ENCODE measurements around the gene UNC93A. TPM values are rescaled to one million over a fixed set of nuclear protein-coding genes. Genes with fewer than 3 reads are reported as not detected.
"Not testable (repeated sequence)": the region's sequence is repeated elsewhere in the genome, so short reads cannot be mapped to it uniquely, and the experiment has no call there.

The UNC93A gene
- polyA plus RNA-seq = 1 to 10 TPM; 3.6 to 4.7 TPM

GRCh38 chr6:167290786-167291622, at the start of gene UNC93A:
Gene UNC93A, plus strand, starts transcription at chr6:167291315. Its CDS starts 175 bp downstream, at chr6:167291490.
- Histone ChIP-seq H3K36me3 (ENCODE audit: control insufficient read depth in 2 of 2, insufficient read depth in 2 of 2, low read length in 1 of 2) (no peaks in the 10 kb centered on the region), H3K9me3 (ENCODE audit: control insufficient read depth in 2 of 2, insufficient read depth in 1 of 2, low read depth in 1 of 2, low read length in 1 of 2) (no peaks in the 10 kb centered on the region), H3K27me3 (ENCODE audit: control insufficient read depth in 1 of 2, insufficient read depth in 2 of 2, low read length in 2 of 2) (no peaks in the 10 kb centered on the region), H3K4me3 (ENCODE audit: low read depth in 1 of 2, low read length in 2 of 2) (no peak within 1 kb of the TSS), H3K4me1 (ENCODE audit: control insufficient read depth in 2 of 2, insufficient read depth in 2 of 2, low read length in 1 of 2) (no peaks in the 10 kb centered on the region), H3K27ac (ENCODE audit: low read depth in 2 of 2, low read length in 1 of 2) (no peak within 1 kb of the TSS)
- WGBS, 2 donors = 60 to 66% methylated on average over 7 of the region's 7 CpGs

GRCh38 chr6:167241321-167242134, 49.6 kb upstream of the UNC93A start:
- 27 to 36% methylated on average over 27 to 29 of the region's 30 CpGs for WGBS, 2 donors
- not testable (repeated sequence) for H3K4me3 ChIP-seq (ENCODE audit: low read depth in 1 of 2, low read length in 2 of 2); H3K36me3 ChIP-seq (ENCODE audit: control insufficient read depth in 2 of 2, insufficient read depth in 2 of 2, low read length in 1 of 2); H3K27me3 ChIP-seq (ENCODE audit: control insufficient read depth in 1 of 2, insufficient read depth in 2 of 2, low read length in 2 of 2); H3K27ac ChIP-seq (ENCODE audit: low read depth in 2 of 2, low read length in 1 of 2); H3K9me3 ChIP-seq (ENCODE audit: control insufficient read depth in 2 of 2, insufficient read depth in 1 of 2, low read depth in 1 of 2, low read length in 1 of 2); H3K4me1 ChIP-seq (ENCODE audit: control insufficient read depth in 2 of 2, insufficient read depth in 2 of 2, low read length in 1 of 2)

- H3K36me3 ChIP-seq (ENCODE audit: control insufficient read depth in 2 of 2, insufficient read depth in 2 of 2, low read length in 1 of 2); H3K9me3 ChIP-seq (ENCODE audit: control insufficient read depth in 2 of 2, insufficient read depth in 1 of 2, low read depth in 1 of 2, low read length in 1 of 2); H3K27ac ChIP-seq (ENCODE audit: low read depth in 2 of 2, low read length in 1 of 2); H3K27me3 ChIP-seq (ENCODE audit: control insufficient read depth in 1 of 2, insufficient read depth in 2 of 2, low read length in 2 of 2); H3K4me1 ChIP-seq (ENCODE audit: control insufficient read depth in 2 of 2, insufficient read depth in 2 of 2, low read length in 1 of 2); H3K4me3 ChIP-seq (ENCODE audit: low read depth in 1 of 2, low read length in 2 of 2): not testable (repeated sequence)
- 81 to 93% methylated on average over 2 of the region's 7 CpGs for WGBS, 2 donors
These were observed 49.0 kb upstream of the UNC93A start for GRCh38 chr6:167242135-167242506.

- not testable (repeated sequence) for H3K27ac ChIP-seq (ENCODE audit: low read depth in 2 of 2, low read length in 1 of 2); H3K9me3 ChIP-seq (ENCODE audit: control insufficient read depth in 2 of 2, insufficient read depth in 1 of 2, low read depth in 1 of 2, low read length in 1 of 2); H3K36me3 ChIP-seq (ENCODE audit: control insufficient read depth in 2 of 2, insufficient read depth in 2 of 2, low read length in 1 of 2); H3K4me1 ChIP-seq (ENCODE audit: control insufficient read depth in 2 of 2, insufficient read depth in 2 of 2, low read length in 1 of 2); H3K4me3 ChIP-seq (ENCODE audit: low read depth in 1 of 2, low read length in 2 of 2); H3K27me3 ChIP-seq (ENCODE audit: control insufficient read depth in 1 of 2, insufficient read depth in 2 of 2, low read length in 2 of 2)
- WGBS, 2 donors = 85 to 91% methylated on average over 6 of the region's 6 CpGs
These were observed 48.5 kb upstream of the UNC93A start for GRCh38 chr6:167242511-167243051.

DNA sequence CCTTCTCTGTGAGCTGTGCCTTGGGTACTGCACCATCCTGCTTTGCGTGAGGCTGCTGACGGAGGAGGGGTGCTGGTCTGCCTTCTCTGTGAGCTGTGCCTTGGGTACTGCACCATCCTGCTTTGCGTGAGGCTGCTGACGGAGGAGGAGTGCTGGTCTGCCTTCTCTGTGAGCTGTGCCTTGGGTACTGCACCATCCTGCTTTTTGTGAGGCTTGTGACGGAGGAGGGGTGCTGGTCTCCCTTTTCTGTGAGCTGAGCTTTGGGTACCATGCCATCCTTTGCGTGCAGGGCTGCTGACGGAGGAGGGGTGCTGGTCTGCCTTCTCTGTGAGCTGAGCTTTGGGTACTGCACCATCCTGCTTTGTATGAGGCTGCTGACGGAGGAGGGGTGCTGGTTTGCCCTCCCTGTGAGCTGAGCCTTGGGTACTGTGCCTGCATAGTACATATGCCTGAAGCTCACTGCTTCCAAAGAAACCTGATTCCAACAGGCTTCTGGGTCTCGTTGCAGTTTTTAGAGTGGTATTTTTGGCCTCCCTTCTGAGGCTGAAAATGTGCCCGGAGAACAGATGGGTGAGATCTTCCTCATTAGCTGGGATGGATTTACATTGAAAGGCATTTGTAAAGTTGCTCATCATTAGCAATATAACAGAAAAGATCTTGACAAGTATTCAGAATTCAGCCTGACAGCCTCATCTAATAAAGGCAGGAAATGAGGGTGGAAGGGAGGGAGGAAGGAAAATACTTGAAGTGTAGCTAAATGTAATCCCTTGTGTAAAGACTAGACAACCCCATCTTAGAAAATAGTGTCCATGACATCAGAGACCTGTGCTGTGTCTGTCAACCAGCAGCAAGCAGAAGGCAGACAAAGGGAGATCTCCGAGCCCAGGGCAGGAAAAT, 46.8 kb upstream of the UNC93A start:
- 72% methylated on average over 10 to 11 of the region's 11 CpGs for WGBS, 2 donors

DNA sequence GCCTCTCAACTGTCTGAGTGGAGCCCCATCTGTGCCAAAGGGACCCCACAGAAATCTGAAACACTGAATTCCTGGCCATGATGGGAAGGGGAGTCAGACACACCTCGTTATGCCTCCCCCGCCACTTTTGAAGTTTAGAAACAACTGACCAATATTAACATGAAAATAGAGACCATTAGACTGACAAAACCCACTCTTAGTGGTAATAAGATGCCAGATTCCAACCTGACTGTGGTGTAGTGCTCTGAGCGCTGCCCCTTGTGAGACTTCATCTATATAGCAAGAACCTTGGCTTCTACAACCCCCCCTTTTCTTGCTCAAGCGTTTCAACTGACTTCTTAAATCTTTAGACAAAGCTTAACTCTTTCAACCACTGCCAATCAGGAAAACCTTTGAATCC, 46.1 kb upstream of the UNC93A start:
- no peak overlapping the region for H3K27ac ChIP-seq (ENCODE audit: low read depth in 2 of 2, low read length in 1 of 2)
- no peaks in the 10 kb centered on the region for H3K9me3 ChIP-seq (ENCODE audit: control insufficient read depth in 2 of 2, insufficient read depth in 1 of 2, low read depth in 1 of 2, low read length in 1 of 2)
- H3K4me1 ChIP-seq (ENCODE audit: control insufficient read depth in 2 of 2, insufficient read depth in 2 of 2, low read length in 1 of 2) = no peaks in the 10 kb centered on the region
- no peak overlapping the region for H3K4me3 ChIP-seq (ENCODE audit: low read depth in 1 of 2, low read length in 2 of 2)
- no peaks in the 10 kb centered on the region for H3K27me3 ChIP-seq (ENCODE audit: control insufficient read depth in 1 of 2, insufficient read depth in 2 of 2, low read length in 2 of 2)
- 57 to 68% methylated on average over 4 of the region's 4 CpGs for WGBS, 2 donors
- no peaks in the 10 kb centered on the region for H3K36me3 ChIP-seq (ENCODE audit: control insufficient read depth in 2 of 2, insufficient read depth in 2 of 2, low read length in 1 of 2)

More for the DNA sequence above, 46.8 kb upstream of the UNC93A start:
- no peaks in the 10 kb centered on the region for H3K4me1 ChIP-seq (ENCODE audit: control insufficient read depth in 2 of 2, insufficient read depth in 2 of 2, low read length in 1 of 2)
- no peaks in the 10 kb centered on the region for H3K36me3 ChIP-seq (ENCODE audit: control insufficient read depth in 2 of 2, insufficient read depth in 2 of 2, low read length in 1 of 2)
- no peak overlapping the region for H3K27ac ChIP-seq (ENCODE audit: low read depth in 2 of 2, low read length in 1 of 2)
- H3K4me3 ChIP-seq (ENCODE audit: low read depth in 1 of 2, low read length in 2 of 2) = no peak overlapping the region
- H3K27me3 ChIP-seq (ENCODE audit: control insufficient read depth in 1 of 2, insufficient read depth in 2 of 2, low read length in 2 of 2) = no peaks in the 10 kb centered on the region
- H3K9me3 ChIP-seq (ENCODE audit: control insufficient read depth in 2 of 2, insufficient read depth in 1 of 2, low read depth in 1 of 2, low read length in 1 of 2) = no peaks in the 10 kb centered on the region

GRCh38 chr6:167245591-167245990, 45.5 kb upstream of the UNC93A start:
- WGBS, 2 donors = 62 to 68% methylated on average over 3 of the region's 3 CpGs
- Histone ChIP-seq H3K4me1 (ENCODE audit: control insufficient read depth in 2 of 2, insufficient read depth in 2 of 2, low read length in 1 of 2) (no peaks in the 10 kb centered on the region), H3K36me3 (ENCODE audit: control insufficient read depth in 2 of 2, insufficient read depth in 2 of 2, low read length in 1 of 2) (no peaks in the 10 kb centered on the region), H3K9me3 (ENCODE audit: control insufficient read depth in 2 of 2, insufficient read depth in 1 of 2, low read depth in 1 of 2, low read length in 1 of 2) (no peaks in the 10 kb centered on the region), H3K4me3 (ENCODE audit: low read depth in 1 of 2, low read length in 2 of 2) (no peak overlapping the region), H3K27me3 (ENCODE audit: control insufficient read depth in 1 of 2, insufficient read depth in 2 of 2, low read length in 2 of 2) (no peaks in the 10 kb centered on the region), H3K27ac (ENCODE audit: low read depth in 2 of 2, low read length in 1 of 2) (no peak overlapping the region)

DNA sequence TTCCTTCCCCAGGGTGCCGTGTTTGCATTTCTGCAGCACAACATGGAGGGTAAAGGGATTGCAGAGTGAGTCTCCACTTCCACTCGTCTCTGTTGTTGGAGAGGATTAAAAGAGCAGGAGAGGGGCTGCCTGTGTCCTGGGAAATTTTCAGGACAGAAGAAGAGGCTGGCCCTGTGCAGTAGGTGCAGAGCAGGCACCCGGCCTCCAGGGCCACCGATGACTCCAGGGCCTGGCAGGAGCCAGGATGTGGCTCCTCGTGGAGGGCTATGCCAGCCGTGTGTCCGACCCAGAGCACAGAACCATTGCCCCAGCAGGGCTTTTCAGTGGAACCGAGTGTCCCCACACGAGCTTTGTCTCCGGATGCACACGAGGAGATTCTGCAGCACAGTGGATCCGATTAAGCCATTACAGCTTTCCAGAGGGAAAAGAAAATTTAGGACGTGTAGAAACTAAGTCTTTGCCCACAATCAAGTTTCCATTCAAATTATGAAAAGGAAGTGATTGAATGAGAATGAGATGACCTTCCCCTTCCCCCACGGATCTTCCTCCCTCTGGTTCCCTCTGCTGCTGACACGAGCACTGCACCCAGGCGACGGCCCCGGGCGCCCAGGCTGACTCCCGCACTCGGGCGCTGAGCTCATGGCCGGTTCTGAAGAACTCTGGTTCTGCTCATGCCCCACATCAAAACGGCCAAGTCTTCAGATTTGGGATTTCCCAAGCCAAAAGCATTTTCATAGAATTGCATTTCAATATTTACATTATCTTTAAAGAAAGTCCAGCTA, 43.1 kb upstream of the UNC93A start:
- Histone ChIP-seq H3K27ac (ENCODE audit: low read depth in 2 of 2, low read length in 1 of 2) (no peak overlapping the region), H3K4me1 (ENCODE audit: control insufficient read depth in 2 of 2, insufficient read depth in 2 of 2, low read length in 1 of 2) (no peaks in the 10 kb centered on the region), H3K4me3 (ENCODE audit: low read depth in 1 of 2, low read length in 2 of 2) (no peak overlapping the region), H3K36me3 (ENCODE audit: control insufficient read depth in 2 of 2, insufficient read depth in 2 of 2, low read length in 1 of 2) (no peaks in the 10 kb centered on the region), H3K27me3 (ENCODE audit: control insufficient read depth in 1 of 2, insufficient read depth in 2 of 2, low read length in 2 of 2) (no peaks in the 10 kb centered on the region), H3K9me3 (ENCODE audit: control insufficient read depth in 2 of 2, insufficient read depth in 1 of 2, low read depth in 1 of 2, low read length in 1 of 2) (no peaks in the 10 kb centered on the region)
- WGBS, 2 donors = 72 to 75% methylated on average over 24 of the region's 24 CpGs

Data from esophagus (tissue), 2 donors.